ENCODE measurements around the gene IL22. TPM values are rescaled to one million over a fixed set of nuclear protein-coding genes. Genes with fewer than 3 reads are reported as not detected.

IL22 gene, protein sequence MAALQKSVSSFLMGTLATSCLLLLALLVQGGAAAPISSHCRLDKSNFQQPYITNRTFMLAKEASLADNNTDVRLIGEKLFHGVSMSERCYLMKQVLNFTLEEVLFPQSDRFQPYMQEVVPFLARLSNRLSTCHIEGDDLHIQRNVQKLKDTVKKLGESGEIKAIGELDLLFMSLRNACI
- total RNA-seq (ENCODE audit: unreplicated experiment): not detected
- long read RNA-seq: 0 reads

DNA sequence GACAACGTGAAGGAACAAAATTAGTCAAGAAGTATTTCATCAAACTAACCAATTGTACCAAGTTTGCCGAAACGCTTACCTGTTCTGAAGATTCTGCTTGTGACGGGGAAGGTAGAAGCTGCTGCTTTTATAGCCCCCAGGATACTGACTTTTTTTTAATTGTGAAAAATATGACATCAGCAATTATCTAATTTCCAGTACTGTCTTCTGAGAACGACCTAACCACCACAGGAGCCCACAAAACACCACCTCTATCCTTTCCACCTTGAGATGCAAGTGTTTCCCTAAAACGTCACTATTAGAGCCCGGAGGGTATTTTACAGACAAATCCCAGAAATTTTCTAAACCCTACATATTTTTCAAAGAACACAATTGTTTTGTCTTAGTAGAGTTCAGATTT is at the start of gene IL22:
TSS of gene IL22 (minus strand) at position 101 of the 400 bp plus-strand sequence. CDS start 156 bp downstream, outside the sequence.
- no peaks in the 10 kb centered on the region for H3K36me3 Mint-ChIP-seq (ENCODE audit: unreplicated experiment)
- no peaks in the 10 kb centered on the region for H3K9me3 Mint-ChIP-seq (ENCODE audit: unreplicated experiment)
- peaks cover 2% of the 10 kb centered on the region for H3K4me1 Mint-ChIP-seq (ENCODE audit: low read depth, unreplicated experiment)
- TF ChIP-seq, protein P1, sequence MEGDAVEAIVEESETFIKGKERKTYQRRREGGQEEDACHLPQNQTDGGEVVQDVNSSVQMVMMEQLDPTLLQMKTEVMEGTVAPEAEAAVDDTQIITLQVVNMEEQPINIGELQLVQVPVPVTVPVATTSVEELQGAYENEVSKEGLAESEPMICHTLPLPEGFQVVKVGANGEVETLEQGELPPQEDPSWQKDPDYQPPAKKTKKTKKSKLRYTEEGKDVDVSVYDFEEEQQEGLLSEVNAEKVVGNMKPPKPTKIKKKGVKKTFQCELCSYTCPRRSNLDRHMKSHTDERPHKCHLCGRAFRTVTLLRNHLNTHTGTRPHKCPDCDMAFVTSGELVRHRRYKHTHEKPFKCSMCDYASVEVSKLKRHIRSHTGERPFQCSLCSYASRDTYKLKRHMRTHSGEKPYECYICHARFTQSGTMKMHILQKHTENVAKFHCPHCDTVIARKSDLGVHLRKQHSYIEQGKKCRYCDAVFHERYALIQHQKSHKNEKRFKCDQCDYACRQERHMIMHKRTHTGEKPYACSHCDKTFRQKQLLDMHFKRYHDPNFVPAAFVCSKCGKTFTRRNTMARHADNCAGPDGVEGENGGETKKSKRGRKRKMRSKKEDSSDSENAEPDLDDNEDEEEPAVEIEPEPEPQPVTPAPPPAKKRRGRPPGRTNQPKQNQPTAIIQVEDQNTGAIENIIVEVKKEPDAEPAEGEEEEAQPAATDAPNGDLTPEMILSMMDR (IDR thresholded peaks at IDR 0.05; ENCODE audit: partially characterized antibody, unreplicated experiment): no peak
- H3K27me3 Mint-ChIP-seq (ENCODE audit: unreplicated experiment): no peaks in the 10 kb centered on the region
- H3K4me3 Mint-ChIP-seq (ENCODE audit: unreplicated experiment): no peak within 1 kb of the TSS
- no peak within 1 kb of the TSS for H3K27ac Mint-ChIP-seq (ENCODE audit: unreplicated experiment)
- DNase-seq: no peak

GRCh38 chr12:68297929-68298328 is 44.5 kb upstream of the IL22 start:
- Mint-ChIP-seq H3K4me1 (ENCODE audit: low read depth, unreplicated experiment) (no peaks in the 10 kb centered on the region), H3K4me3 (ENCODE audit: unreplicated experiment) (no peak overlapping the region), H3K27me3 (ENCODE audit: unreplicated experiment) (no peaks in the 10 kb centered on the region), H3K9me3 (ENCODE audit: unreplicated experiment) (no peaks in the 10 kb centered on the region), H3K27ac (ENCODE audit: unreplicated experiment) (no peak overlapping the region), H3K36me3 (ENCODE audit: unreplicated experiment) (peaks cover 5% of the 10 kb centered on the region)
- TF ChIP-seq, protein P1 (IDR thresholded peaks at IDR 0.05; ENCODE audit: partially characterized antibody, unreplicated experiment): no peak
- no peak for DNase-seq

- Mint-ChIP-seq H3K36me3 (ENCODE audit: unreplicated experiment) (no peaks in the 10 kb centered on the region), H3K27ac (ENCODE audit: unreplicated experiment) (no peak overlapping the region), H3K4me1 (ENCODE audit: low read depth, unreplicated experiment) (no peaks in the 10 kb centered on the region), H3K4me3 (ENCODE audit: unreplicated experiment) (no peak overlapping the region), H3K9me3 (ENCODE audit: unreplicated experiment) (no peaks in the 10 kb centered on the region), H3K27me3 (ENCODE audit: unreplicated experiment) (no peaks in the 10 kb centered on the region)
- TF ChIP-seq, protein P1 (IDR thresholded peaks at IDR 0.05; ENCODE audit: partially characterized antibody, unreplicated experiment): no peak
- no peak for DNase-seq
Observed at GRCh38 chr12:68294251-68294650, 40.8 kb upstream of the IL22 start.

GRCh38 chr12:68293347-68293746 is 39.9 kb upstream of the IL22 start:
- Mint-ChIP-seq H3K4me3 (ENCODE audit: unreplicated experiment) (no peak overlapping the region), H3K27ac (ENCODE audit: unreplicated experiment) (no peak overlapping the region), H3K9me3 (ENCODE audit: unreplicated experiment) (no peaks in the 10 kb centered on the region), H3K36me3 (ENCODE audit: unreplicated experiment) (no peaks in the 10 kb centered on the region), H3K27me3 (ENCODE audit: unreplicated experiment) (no peaks in the 10 kb centered on the region), H3K4me1 (ENCODE audit: low read depth, unreplicated experiment) (no peaks in the 10 kb centered on the region)
- TF ChIP-seq, protein P1 (IDR thresholded peaks at IDR 0.05; ENCODE audit: partially characterized antibody, unreplicated experiment): no peak
- DNase-seq: no peak

DNA sequence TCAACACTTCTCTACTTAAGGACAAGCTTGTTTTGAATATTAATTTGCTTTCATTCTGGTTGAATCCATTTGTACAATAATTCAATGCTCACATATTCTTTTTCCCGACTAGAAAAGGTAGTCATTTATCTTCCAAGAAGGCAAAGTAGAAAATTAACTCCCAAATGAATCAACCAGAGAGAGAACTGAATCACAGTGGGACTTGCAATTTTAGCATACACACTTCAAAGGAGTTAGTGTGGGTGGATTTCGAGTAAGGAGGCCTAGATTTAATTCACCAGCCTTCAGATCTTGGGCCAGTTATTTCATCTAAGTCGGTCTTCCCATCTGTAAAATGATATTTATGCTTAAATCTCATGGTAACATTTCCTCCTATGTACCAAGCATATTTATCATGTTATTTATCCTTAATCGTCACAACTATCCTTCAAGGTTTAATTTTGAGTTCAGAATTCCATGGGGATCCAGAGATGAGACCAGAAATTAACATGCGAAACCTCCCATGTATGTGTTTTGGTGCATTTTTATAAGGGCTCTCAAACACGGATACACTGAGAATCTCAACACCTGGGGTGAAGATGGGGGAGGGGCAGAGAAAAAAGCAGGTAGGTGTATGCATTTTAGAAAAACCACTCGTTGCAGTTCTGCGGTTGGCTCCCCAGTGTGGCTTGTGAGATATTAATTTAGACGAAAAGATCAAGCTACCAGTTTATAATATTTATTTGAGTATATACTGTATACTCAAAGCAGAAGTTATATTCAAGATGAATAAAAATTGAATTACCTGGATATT is 38.9 kb upstream of the IL22 start:
- Mint-ChIP-seq H3K4me3 (ENCODE audit: unreplicated experiment) (no peak overlapping the region), H3K9me3 (ENCODE audit: unreplicated experiment) (no peaks in the 10 kb centered on the region), H3K36me3 (ENCODE audit: unreplicated experiment) (no peaks in the 10 kb centered on the region), H3K27me3 (ENCODE audit: unreplicated experiment) (no peaks in the 10 kb centered on the region), H3K4me1 (ENCODE audit: low read depth, unreplicated experiment) (no peaks in the 10 kb centered on the region), H3K27ac (ENCODE audit: unreplicated experiment) (no peak overlapping the region)
- TF ChIP-seq, protein P1 (IDR thresholded peaks at IDR 0.05; ENCODE audit: partially characterized antibody, unreplicated experiment): no peak
- DNase-seq: no peak

Measured in glutamatergic neuron (in vitro differentiated cells).